Activated T-cell treated with anti-CD3 and anti-CD28 coated beads, Interleukin-2, amount 50 U/mL, for 24 hours (primary cell): ENCODE data around the gene NPC1.
"Not testable (repeated sequence)": the region's sequence is repeated elsewhere in the genome, so short reads cannot be mapped to it uniquely, and the experiment has no call there.

Source experiments
- DNase-seq: peaks from one replicate; pipeline ENCODE4 v3.0.0-alpha.2; 2020
- H3K27ac Mint-ChIP-seq: 2 replicates; pipeline ENCODE4 v1.8.0; 2020; ENCODE audit warnings: mild to moderate bottlenecking, mixed read lengths
- H3K27me3 Mint-ChIP-seq: 2 replicates; pipeline ENCODE4 v1.8.0; 2020; ENCODE audit warnings: mixed read lengths
- H3K36me3 Mint-ChIP-seq: 2 replicates; pipeline ENCODE4 v1.8.0; 2020; ENCODE audit warnings: low read depth, mixed read lengths
- H3K4me1 Mint-ChIP-seq: 2 replicates; pipeline ENCODE4 v1.8.0; 2020; ENCODE audit warnings: low read depth, mixed read lengths
- H3K4me3 Mint-ChIP-seq: 2 replicates; pipeline ENCODE4 v1.8.0; 2020; ENCODE audit warnings: mild to moderate bottlenecking, moderate library complexity, mixed read lengths
- H3K9me3 Mint-ChIP-seq: 2 replicates; pipeline ENCODE4 v1.8.0; 2020; ENCODE audit warnings: mixed read lengths

Gene NPC1

DNA sequence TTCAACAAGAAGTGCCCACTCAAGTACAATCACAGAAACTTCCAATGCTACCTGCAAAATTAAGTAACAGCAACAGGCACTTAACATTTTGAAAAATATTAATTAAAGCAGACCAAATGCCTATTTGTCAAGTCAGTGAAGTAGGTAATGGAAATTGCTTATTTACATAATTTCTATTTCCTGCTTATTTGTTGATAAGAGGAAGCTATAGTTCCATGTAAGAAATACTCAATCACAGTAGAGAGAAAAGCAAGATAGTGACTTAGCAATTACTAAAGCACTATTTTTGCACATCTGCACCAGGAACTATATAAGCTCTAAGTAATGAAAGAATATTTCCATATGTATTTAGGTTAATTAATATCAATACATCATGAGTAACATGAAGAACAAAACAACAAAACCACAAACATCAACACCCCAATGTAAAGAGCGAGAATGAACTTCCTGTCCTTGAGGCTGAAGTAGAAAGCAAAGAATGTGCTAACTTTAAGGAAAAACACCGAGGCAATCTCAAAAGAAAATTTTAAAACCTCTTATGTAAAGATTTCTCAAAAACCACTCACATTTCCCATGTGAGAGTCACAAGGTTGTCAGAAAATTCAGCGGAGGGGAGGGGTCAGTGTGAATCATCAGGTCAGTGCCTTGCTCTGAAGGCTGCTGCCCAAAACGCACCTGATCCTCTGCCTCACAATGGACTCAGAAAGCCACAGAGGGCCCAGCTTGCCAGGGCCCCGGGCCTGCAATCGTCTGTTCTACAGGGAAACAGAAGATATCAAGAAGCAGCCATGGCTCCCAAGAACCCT is 12.5 kb downstream of the NPC1 start:
- Mint-ChIP-seq H3K27me3 (no peaks in the 10 kb centered on the region), H3K4me3 (peak overlapping the region; percentile 2), H3K9me3 (no peaks in the 10 kb centered on the region), H3K4me1 (peaks cover 41% of the 10 kb centered on the region), H3K36me3 (peaks cover 69% of the 10 kb centered on the region), H3K27ac (peak overlapping the region; percentile 79)
- no peak for DNase-seq

GRCh38 chr18:23573020-23573419 is 13.3 kb downstream of the NPC1 start:
- peak overlapping the region; percentile 79 for H3K27ac Mint-ChIP-seq
- H3K36me3 Mint-ChIP-seq: peaks cover 73% of the 10 kb centered on the region
- no peaks in the 10 kb centered on the region for H3K9me3 Mint-ChIP-seq
- H3K4me1 Mint-ChIP-seq: peaks cover 38% of the 10 kb centered on the region
- DNase-seq: no peak
- H3K27me3 Mint-ChIP-seq: no peaks in the 10 kb centered on the region
- H3K4me3 Mint-ChIP-seq: no peak overlapping the region

DNA sequence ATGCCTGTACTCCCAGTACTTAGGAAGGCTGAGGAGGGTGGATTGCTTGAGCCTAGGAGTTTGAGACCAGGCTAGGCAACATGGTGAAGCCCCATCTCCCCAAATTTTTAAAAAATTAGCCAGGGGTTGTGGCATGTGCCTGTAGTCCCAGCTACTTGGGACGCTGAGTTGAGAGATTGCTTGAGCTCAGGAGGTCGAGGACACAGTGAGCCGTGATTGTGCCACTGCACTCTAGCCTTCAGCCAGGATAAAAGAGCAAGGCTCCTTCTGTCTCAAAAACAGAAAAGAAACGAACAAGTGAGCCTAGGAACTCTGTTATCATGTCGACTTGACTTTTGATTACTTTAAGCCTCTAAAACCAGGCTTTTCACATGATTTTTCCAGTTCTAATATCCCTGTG is 13.7 kb downstream of the NPC1 start:
- H3K9me3 Mint-ChIP-seq: no peaks in the 10 kb centered on the region
- H3K36me3 Mint-ChIP-seq: peaks cover 75% of the 10 kb centered on the region
- DNase-seq: no peak
- no peak overlapping the region for H3K27ac Mint-ChIP-seq
- peaks cover 38% of the 10 kb centered on the region for H3K4me1 Mint-ChIP-seq
- H3K4me3 Mint-ChIP-seq: no peak overlapping the region
- no peaks in the 10 kb centered on the region for H3K27me3 Mint-ChIP-seq

DNA sequence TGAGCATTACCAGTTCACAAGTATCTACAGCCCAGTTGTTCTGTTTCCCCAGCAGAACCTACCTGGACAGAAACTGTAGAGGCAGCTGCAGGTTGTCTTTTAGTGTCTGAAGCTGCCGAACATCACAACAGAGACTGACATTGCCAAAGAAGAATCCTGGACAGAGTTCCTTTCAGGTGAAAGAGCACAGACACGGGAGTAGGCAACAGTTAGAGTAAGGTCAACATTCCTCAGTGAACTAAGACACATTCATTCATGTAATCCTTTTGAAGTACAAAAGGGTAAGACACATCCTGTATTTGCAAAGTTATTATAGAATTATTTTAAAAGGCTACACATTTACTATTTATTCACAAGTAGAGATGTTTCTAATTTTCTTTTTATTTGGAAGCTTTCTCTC is 14.3 kb downstream of the NPC1 start:
- Mint-ChIP-seq H3K4me1 (peaks cover 38% of the 10 kb centered on the region), H3K9me3 (no peaks in the 10 kb centered on the region), H3K4me3 (no peak overlapping the region), H3K36me3 (peaks cover 81% of the 10 kb centered on the region), H3K27me3 (no peaks in the 10 kb centered on the region), H3K27ac (peak overlapping the region; percentile 13)
- no peak for DNase-seq

- no peak for DNase-seq
- Mint-ChIP-seq H3K4me1 (peaks cover 33% of the 10 kb centered on the region), H3K9me3 (no peaks in the 10 kb centered on the region), H3K27me3 (no peaks in the 10 kb centered on the region), H3K4me3 (no peak overlapping the region), H3K27ac (no peak overlapping the region), H3K36me3 (peaks cover 82% of the 10 kb centered on the region)
These were observed 15.3 kb downstream of the NPC1 start for GRCh38 chr18:23570912-23571504.

- Mint-ChIP-seq H3K36me3 (peaks cover 83% of the 10 kb centered on the region), H3K4me1 (peaks cover 25% of the 10 kb centered on the region), H3K4me3 (no peak overlapping the region), H3K27ac (no peak overlapping the region), H3K27me3 (no peaks in the 10 kb centered on the region), H3K9me3 (no peaks in the 10 kb centered on the region)
- DNase-seq: no peak
These were observed 16.8 kb downstream of the NPC1 start for GRCh38 chr18:23569299-23570063.

DNA sequence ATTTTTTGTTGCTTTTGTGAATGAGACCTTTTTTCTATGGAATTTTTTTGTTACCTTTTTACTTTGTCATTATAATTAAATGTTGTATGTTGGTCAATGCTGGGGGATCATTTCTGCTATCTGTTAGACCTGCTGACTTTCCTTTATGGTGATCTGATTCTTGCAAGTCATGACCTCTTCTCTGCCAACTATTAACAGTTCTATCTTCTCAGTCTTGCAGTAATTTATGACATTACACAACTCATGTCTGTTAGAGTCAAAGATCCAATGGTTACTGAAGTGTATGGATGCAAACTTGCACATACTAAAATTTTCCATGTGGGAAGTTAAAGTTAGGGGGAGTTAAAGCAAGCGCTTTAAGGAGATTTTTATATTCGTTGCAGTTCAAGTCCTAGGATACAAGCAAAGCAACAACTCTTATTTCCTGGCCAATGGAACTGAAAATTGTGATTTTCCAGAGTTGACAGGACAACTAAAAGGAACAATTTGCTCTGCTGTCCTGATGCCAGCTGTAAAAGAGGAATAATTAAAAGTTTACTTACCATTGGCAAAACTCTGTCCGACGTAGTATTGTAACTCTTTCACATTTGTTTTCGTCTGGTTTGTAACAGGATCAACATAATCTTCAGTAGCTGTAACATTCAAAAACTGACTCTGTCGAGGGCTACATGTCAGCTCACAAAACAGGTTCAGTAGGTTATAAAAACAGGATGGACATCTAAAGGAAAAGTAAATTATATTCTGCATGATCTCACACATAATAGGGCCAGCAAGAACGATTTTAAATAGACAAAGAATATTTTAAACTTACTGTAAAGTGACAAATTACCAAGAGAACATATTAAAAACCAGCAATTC is 17.8 kb downstream of the NPC1 start:
- peaks cover 87% of the 10 kb centered on the region for H3K36me3 Mint-ChIP-seq
- no peak overlapping the region for H3K4me3 Mint-ChIP-seq

GRCh38 chr18:23567671-23568070 is 18.6 kb downstream of the NPC1 start:
- DNase-seq: no peak

More for the DNA sequence above, 17.8 kb downstream of the NPC1 start:
- DNase-seq: no peak
- Mint-ChIP-seq H3K4me1 (peaks cover 25% of the 10 kb centered on the region), H3K27me3 (no peaks in the 10 kb centered on the region), H3K9me3 (no peaks in the 10 kb centered on the region), H3K27ac (no peak overlapping the region)

GRCh38 chr18:23565916-23566547 is 20.3 kb downstream of the NPC1 start:
- H3K4me1 Mint-ChIP-seq: peaks cover 23% of the 10 kb centered on the region
- H3K9me3 Mint-ChIP-seq: no peaks in the 10 kb centered on the region
- DNase-seq: no peak
- no peak overlapping the region for H3K4me3 Mint-ChIP-seq
- H3K36me3 Mint-ChIP-seq: peaks cover 93% of the 10 kb centered on the region
- no peaks in the 10 kb centered on the region for H3K27me3 Mint-ChIP-seq
- H3K27ac Mint-ChIP-seq: no peak overlapping the region

More at GRCh38 chr18:23567671-23568070, 18.6 kb downstream of the NPC1 start:
- Mint-ChIP-seq H3K4me3 (no peak overlapping the region), H3K4me1 (peaks cover 25% of the 10 kb centered on the region), H3K36me3 (peaks cover 90% of the 10 kb centered on the region), H3K27me3 (no peaks in the 10 kb centered on the region), H3K27ac (no peak overlapping the region), H3K9me3 (no peaks in the 10 kb centered on the region)

DNA sequence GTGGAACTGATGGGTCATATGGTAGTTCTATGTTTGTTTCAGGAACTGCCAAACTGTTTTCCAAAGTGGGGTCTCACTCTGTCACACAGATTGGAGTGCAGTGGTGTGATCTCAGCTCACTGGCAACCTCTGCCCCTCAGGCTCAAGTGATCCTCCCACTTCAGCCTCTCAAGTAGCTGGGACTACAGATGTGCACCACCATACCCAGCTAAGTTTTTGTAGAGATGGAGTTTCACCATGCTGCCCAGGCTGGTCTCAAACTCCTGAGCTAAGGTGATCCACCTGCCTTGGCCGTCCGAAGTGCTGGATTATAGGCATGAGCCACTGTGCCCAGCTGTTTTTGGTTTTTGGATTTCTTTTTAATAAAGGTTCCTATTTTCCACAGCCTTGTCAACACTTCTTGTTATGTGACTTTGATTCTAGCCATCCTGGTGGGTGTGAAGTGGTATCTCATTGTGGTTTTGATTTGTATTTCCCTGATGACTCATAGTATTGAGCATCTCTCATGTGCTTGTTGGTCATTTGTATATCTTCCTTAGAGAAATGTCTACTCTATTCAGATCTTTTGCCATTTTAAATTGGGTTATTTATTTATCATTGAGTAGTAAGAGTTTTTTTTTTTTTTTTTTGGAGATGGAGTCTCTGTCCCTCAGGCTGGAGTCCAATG is 22.8 kb downstream of the NPC1 start:
- Mint-ChIP-seq H3K27ac (peak overlapping the region; percentile 52), H3K4me1 (peaks cover 20% of the 10 kb centered on the region), H3K9me3 (no peaks in the 10 kb centered on the region), H3K27me3 (no peaks in the 10 kb centered on the region), H3K4me3 (no peak overlapping the region), H3K36me3 (peaks cover 92% of the 10 kb centered on the region)
- no peak for DNase-seq

DNA sequence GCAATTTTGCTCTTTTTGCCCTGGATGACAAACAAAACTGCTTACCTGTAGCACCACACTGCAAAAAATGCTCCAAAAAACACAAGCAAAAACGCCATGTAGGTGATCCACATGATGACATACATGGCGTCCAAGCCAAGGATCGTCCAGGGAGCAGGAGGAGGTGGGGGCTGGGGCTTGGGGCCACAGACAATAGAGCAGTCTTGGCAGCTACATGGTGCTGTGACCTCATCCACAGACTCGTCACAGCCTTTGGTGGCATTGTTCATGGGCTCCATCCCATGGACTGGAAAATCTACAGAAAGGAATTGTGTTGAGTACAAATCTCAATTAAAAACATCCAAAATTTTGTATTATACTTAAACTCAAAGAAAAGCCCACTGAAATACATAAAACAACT is 26.1 kb downstream of the NPC1 start:
- Mint-ChIP-seq H3K27ac (no peak overlapping the region), H3K9me3 (no peaks in the 10 kb centered on the region), H3K27me3 (no peaks in the 10 kb centered on the region), H3K4me3 (no peak overlapping the region), H3K4me1 (peaks cover 20% of the 10 kb centered on the region), H3K36me3 (peaks cover 92% of the 10 kb centered on the region)
- no peak for DNase-seq

- not testable (repeated sequence) for H3K27me3 Mint-ChIP-seq, H3K4me1 Mint-ChIP-seq, DNase-seq, H3K27ac Mint-ChIP-seq, H3K9me3 Mint-ChIP-seq, H3K4me3 Mint-ChIP-seq
- peaks cover 95% of the 10 kb centered on the region for H3K36me3 Mint-ChIP-seq
These were observed 28.8 kb downstream of the NPC1 start for GRCh38 chr18:23557511-23557910.

DNA sequence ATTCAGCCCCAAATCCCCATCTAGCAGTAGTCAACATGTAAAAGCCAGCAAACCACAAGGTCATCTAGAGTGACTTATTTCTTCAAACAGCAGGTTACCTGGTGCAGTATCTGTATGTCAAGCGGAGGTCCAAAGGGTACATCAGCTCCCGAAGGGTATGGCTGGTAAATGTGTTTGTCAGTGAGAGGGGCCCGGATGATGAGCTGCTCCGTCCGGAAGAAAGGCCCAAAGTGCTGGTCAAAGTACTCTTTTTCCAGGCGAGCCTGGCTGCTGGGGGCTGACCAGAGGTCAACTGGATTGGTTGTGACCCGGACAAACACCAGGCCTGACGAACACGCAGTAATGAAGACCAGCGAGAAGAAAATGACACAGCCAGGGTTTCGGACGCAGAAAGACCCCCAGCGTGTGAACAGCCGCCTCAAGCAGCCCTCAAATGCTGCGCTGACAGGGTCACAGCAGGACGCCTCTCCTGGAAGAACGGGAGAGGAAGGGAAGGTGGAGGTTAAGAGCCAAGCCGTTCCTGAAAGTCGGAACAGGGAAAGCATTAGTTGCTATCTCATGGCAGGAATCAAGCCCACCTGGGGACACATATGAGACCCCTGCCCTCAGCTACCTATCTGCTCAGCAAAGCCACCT is 30.0 kb downstream of the NPC1 start:
- Mint-ChIP-seq H3K36me3 (peaks cover 95% of the 10 kb centered on the region), H3K4me1 (no peaks in the 10 kb centered on the region), H3K27ac (no peak overlapping the region), H3K9me3 (no peaks in the 10 kb centered on the region), H3K4me3 (no peak overlapping the region), H3K27me3 (no peaks in the 10 kb centered on the region)
- no peak for DNase-seq
